Caco-2 (cell line): ENCODE results near the gene KLHL29. TPM values are rescaled to one million over a fixed set of nuclear protein-coding genes. Genes with fewer than 3 reads are reported as not detected.

Experiments
- BruUV-seq: library from RNA; stranded (reverse); fragments of 400-500 nt; replicated peaks from 2 replicates; lab custom pipeline; 2021; lab: Mats Ljungman, UMichigan
- CTCF ChIA-PET: fragments of 300-600 bp; sonication (Branson Sonifier 250); formaldehyde crosslinking; loops from one replicate; lab custom pipeline; 2022; ENCODE audit warnings: antibody characterized with exemption; lab: Charles Lee
- POLR2A ChIA-PET: fragments of 300-600 bp; sonication (Branson Sonifier 250); formaldehyde crosslinking; loops from one replicate; lab custom pipeline; 2022; ENCODE audit warnings: antibody characterized with exemption; lab: Charles Lee
- DNase-seq, 2 experiments: peaks; one replicate each; pipeline versions ENCODE4 v3.0.0 to v3.0.0-alpha.2; 2020 to 2022
- H3K27me3 ChIP-seq: replicated peaks from 2 replicates; pipeline ENCODE4 v1.6.0; 2011; ENCODE audit warnings: low read length; ENCODE audit not compliant: control insufficient read depth, insufficient read depth
- H3K36me3 ChIP-seq: 2 replicates; pipeline ENCODE4 v1.5.1; 2011; ENCODE audit warnings: low read length; ENCODE audit not compliant: control insufficient read depth, insufficient read depth
- H3K4me1 ChIP-seq: fragments of 250-450 bp; sonication (Bioruptor Pico); 2 replicates; pipeline ENCODE4 v1.5.1; 2020; ENCODE audit warnings: mild to moderate bottlenecking
- H3K4me3 ChIP-seq: 2 replicates; pipeline ENCODE4 v1.5.1; 2011; ENCODE audit warnings: low read depth, mild to moderate bottlenecking, control low read depth, low read length
- H3K9me3 ChIP-seq: fragments of 250-450 bp; sonication (Bioruptor Pico); 2 replicates; pipeline ENCODE4 v1.5.1; 2020; ENCODE audit warnings: mild to moderate bottlenecking, moderate library complexity
- H3K27ac Mint-ChIP-seq: one replicate; pipeline ENCODE4 v1.8.0; 2022; ENCODE audit warnings: mixed read lengths; ENCODE audit not compliant: unreplicated experiment
- H3K27me3 Mint-ChIP-seq: one replicate; pipeline ENCODE4 v1.8.0; 2022; ENCODE audit warnings: mixed read lengths; ENCODE audit not compliant: insufficient read depth, unreplicated experiment
- H3K36me3 Mint-ChIP-seq: one replicate; pipeline ENCODE4 v1.8.0; 2022; ENCODE audit warnings: mild to moderate bottlenecking, mixed read lengths; ENCODE audit not compliant: insufficient read depth, unreplicated experiment
- H3K4me1 Mint-ChIP-seq: one replicate; pipeline ENCODE4 v1.8.0; 2022; ENCODE audit warnings: low read depth, mixed read lengths; ENCODE audit not compliant: unreplicated experiment
- H3K4me3 Mint-ChIP-seq: one replicate; pipeline ENCODE4 v1.8.0; 2022; ENCODE audit warnings: mild to moderate bottlenecking, moderate library complexity, mixed read lengths; ENCODE audit not compliant: unreplicated experiment
- H3K9me3 Mint-ChIP-seq: one replicate; pipeline ENCODE4 v1.8.0; 2022; ENCODE audit warnings: mixed read lengths; ENCODE audit not compliant: unreplicated experiment
- CTCF ChIP-seq, 2 experiments: fragments of 200-600 bp in 1 of 2; IDR thresholded peaks; 1 replicate in 1 of 2; 2 replicates in 1 of 2; pipeline versions ENCODE4 v1.5.1 to v1.8.0; 2011 to 2022; ENCODE audit warnings: antibody characterized with exemption in 1 of 2, control low read depth in 1 of 2, inconsistent platforms in 1 of 2, low read depth in 1 of 2, low read length in 1 of 2, mild to moderate bottlenecking in 1 of 2, moderate library complexity in 1 of 2; ENCODE audit not compliant: insufficient read depth in 1 of 2, severe bottlenecking in 1 of 2, unreplicated experiment in 1 of 2
- intact Hi-C: fragments of 100-400 bp; cut with micrococcal nuclease; formaldehyde crosslinking; loops from one replicate; pipeline ENCODE4 v1.10.0; 2022; ENCODE audit not compliant: unreplicated experiment
- total RNA-seq: library from RNA; stranded (reverse); gene quantifications from 2 replicates; pipeline ENCODE4 v1.2.3, GENCODE V29; 2022

KLHL29 gene
- total RNA-seq, 1 experiment from 2014 or later = 0.61 TPM

- no TSS peak for BruUV-seq
- CTCF ChIA-PET = no interaction called here
Measured at GRCh38 chr2:23561088-23561487, 176.1 kb downstream of the KLHL29 start.

GRCh38 chr2:23561544-23561943 lies 176.6 kb downstream of the KLHL29 start:
- H3K27me3 Mint-ChIP-seq = peaks cover 11% of the 10 kb centered on the region
- no peak overlapping the region for H3K4me3 Mint-ChIP-seq
- no peaks in the 10 kb centered on the region; the same call in 1 of the 2 replicates for H3K27me3 ChIP-seq
- no peak overlapping the region for H3K4me3 ChIP-seq
- no peaks in the 10 kb centered on the region for H3K36me3 Mint-ChIP-seq
- H3K4me1 Mint-ChIP-seq = no peaks in the 10 kb centered on the region
- H3K4me1 ChIP-seq = no peaks in the 10 kb centered on the region
- H3K36me3 ChIP-seq = no peaks in the 10 kb centered on the region
- no peak for DNase-seq
- CTCF ChIA-PET = interaction anchor here (0.8 kb wide), 1 partner anchor 9 kb away, joined by 3 read pairs; no protein-coding TSS in a partner anchor
- POLR2A ChIA-PET = no interaction called here
- no peak for TF ChIP-seq CTCF (IDR thresholded peaks at IDR 0.05; ENCODE audit: insufficient read depth in 1 of 2, low read depth in 1 of 2, low read length in 1 of 2, severe bottlenecking in 1 of 2, unreplicated experiment in 1 of 2)
- BruUV-seq = no TSS peak
- no peaks in the 10 kb centered on the region for H3K9me3 ChIP-seq
- no peak overlapping the region for H3K27ac Mint-ChIP-seq
- intact Hi-C loops = no loop called here
- no peaks in the 10 kb centered on the region for H3K9me3 Mint-ChIP-seq

More at GRCh38 chr2:23561088-23561487, 176.1 kb downstream of the KLHL29 start:
- no peaks in the 10 kb centered on the region for H3K9me3 Mint-ChIP-seq
- Histone ChIP-seq H3K4me3 (no peak overlapping the region), H3K4me1 (no peaks in the 10 kb centered on the region), H3K27me3 (no peaks in the 10 kb centered on the region; the same call in 1 of the 2 replicates), H3K9me3 (no peaks in the 10 kb centered on the region), H3K36me3 (no peaks in the 10 kb centered on the region)
- H3K27ac Mint-ChIP-seq = no peak overlapping the region
- POLR2A ChIA-PET = no interaction called here
- no peak overlapping the region for H3K4me3 Mint-ChIP-seq
- H3K4me1 Mint-ChIP-seq = no peaks in the 10 kb centered on the region
- peaks cover 11% of the 10 kb centered on the region for H3K27me3 Mint-ChIP-seq
- no peak for DNase-seq
- no peak for TF ChIP-seq CTCF (IDR thresholded peaks at IDR 0.05; ENCODE audit: insufficient read depth in 1 of 2, low read depth in 1 of 2, low read length in 1 of 2, severe bottlenecking in 1 of 2, unreplicated experiment in 1 of 2)
- H3K36me3 Mint-ChIP-seq = no peaks in the 10 kb centered on the region
- intact Hi-C loops = no loop called here

- POLR2A ChIA-PET = no interaction called here
- H3K27me3 Mint-ChIP-seq = peaks cover 11% of the 10 kb centered on the region
- Histone ChIP-seq H3K4me1 (no peaks in the 10 kb centered on the region), H3K36me3 (no peaks in the 10 kb centered on the region), H3K27me3 (no peaks in the 10 kb centered on the region; the same call in 1 of the 2 replicates), H3K4me3 (no peak overlapping the region), H3K9me3 (no peaks in the 10 kb centered on the region)
- CTCF ChIA-PET = interaction anchor here (0.8 kb wide), 1 partner anchor 9 kb away, joined by 3 read pairs; no protein-coding TSS in a partner anchor
- intact Hi-C loops = no loop called here
- H3K9me3 Mint-ChIP-seq = no peaks in the 10 kb centered on the region
- H3K27ac Mint-ChIP-seq = no peak overlapping the region
- H3K36me3 Mint-ChIP-seq = no peaks in the 10 kb centered on the region
- H3K4me1 Mint-ChIP-seq = no peaks in the 10 kb centered on the region
- no peak overlapping the region for H3K4me3 Mint-ChIP-seq
- no peak for DNase-seq
- no TSS peak for BruUV-seq
- TF ChIP-seq CTCF (IDR thresholded peaks at IDR 0.05; ENCODE audit: insufficient read depth in 1 of 2, low read depth in 1 of 2, low read length in 1 of 2, severe bottlenecking in 1 of 2, unreplicated experiment in 1 of 2) = no peak
Measured at GRCh38 chr2:23562143-23562542, 177.2 kb downstream of the KLHL29 start.
